HUES6 (cell line): ENCODE data around the gene GTF2IRD1.

Source experiments
- H3K27ac ChIP-seq: 2 replicates; pipeline ENCODE4 v1.7.0; 2013; ENCODE audit warnings: low read depth, mild to moderate bottlenecking, low read length, inconsistent platforms
- H3K27me3 ChIP-seq: 2 replicates; pipeline ENCODE4 v1.6.1; 2013; ENCODE audit warnings: low read length; ENCODE audit not compliant: control insufficient read depth, insufficient read depth
- H3K36me3 ChIP-seq: 2 replicates; pipeline ENCODE4 v1.6.1; 2013; ENCODE audit warnings: low read length; ENCODE audit not compliant: control insufficient read depth, insufficient read depth
- H3K4me1 ChIP-seq: 2 replicates; pipeline ENCODE4 v1.6.1; 2013; ENCODE audit warnings: low read length; ENCODE audit not compliant: control insufficient read depth, insufficient read depth
- H3K4me3 ChIP-seq: 2 replicates; pipeline ENCODE4 v1.5.1; 2013; ENCODE audit warnings: low read depth, low read length
- H3K9ac ChIP-seq: one replicate; pipeline ENCODE4 v1.6.1; 2013; ENCODE audit warnings: mild to moderate bottlenecking, low read length
- H3K9me3 ChIP-seq: 2 replicates; pipeline ENCODE4 v1.6.1; 2013; ENCODE audit warnings: low read depth, low read length; ENCODE audit not compliant: control insufficient read depth, insufficient read depth

The GTF2IRD1 gene

GRCh38 chr7:74454021-74454924 is 567 bp downstream of the GTF2IRD1 start:
- Histone ChIP-seq H3K9me3 (no peaks in the 10 kb centered on the region), H3K27me3 (no peaks in the 10 kb centered on the region), H3K4me1 (peaks cover 20% of the 10 kb centered on the region; the same call in 1 of the 2 replicates), H3K27ac (peak overlapping the region; percentile 72), H3K9ac (peak overlapping the region; percentile 67), H3K36me3 (no peaks in the 10 kb centered on the region), H3K4me3 (peak overlapping the region; percentile 63)

- Histone ChIP-seq H3K9ac (peak overlapping the region; percentile 67), H3K27ac (peak overlapping the region; percentile 72; the same call in 1 of the 2 replicates), H3K9me3 (no peaks in the 10 kb centered on the region), H3K27me3 (no peaks in the 10 kb centered on the region), H3K36me3 (no peaks in the 10 kb centered on the region), H3K4me1 (peaks cover 20% of the 10 kb centered on the region; the same call in 1 of the 2 replicates), H3K4me3 (peak overlapping the region; percentile 63)
Observed at GRCh38 chr7:74454925-74455288, 1.2 kb downstream of the GTF2IRD1 start.

GRCh38 chr7:74455291-74455804 is 1.6 kb downstream of the GTF2IRD1 start:
- Histone ChIP-seq H3K27me3 (no peaks in the 10 kb centered on the region), H3K27ac (0 out of 2 replicates have a peak overlapping the region, but pooled peaks have one; percentile 72), H3K36me3 (no peaks in the 10 kb centered on the region), H3K9ac (peak overlapping the region; percentile 67), H3K4me1 (peaks cover 20% of the 10 kb centered on the region; the same call in 1 of the 2 replicates), H3K4me3 (peak overlapping the region; percentile 63), H3K9me3 (no peaks in the 10 kb centered on the region)

GRCh38 chr7:74455928-74456327 is 2.2 kb downstream of the GTF2IRD1 start:
- H3K27ac ChIP-seq, result no peak overlapping the region
- H3K9me3 ChIP-seq, result no peaks in the 10 kb centered on the region
- no peaks in the 10 kb centered on the region for H3K36me3 ChIP-seq
- H3K4me3 ChIP-seq, result no peak overlapping the region
- no peaks in the 10 kb centered on the region for H3K27me3 ChIP-seq
- no peak overlapping the region for H3K9ac ChIP-seq
- peaks cover 20% of the 10 kb centered on the region; the same call in 1 of the 2 replicates for H3K4me1 ChIP-seq

GRCh38 chr7:74457007-74457406 is 3.3 kb downstream of the GTF2IRD1 start:
- Histone ChIP-seq H3K36me3 (no peaks in the 10 kb centered on the region), H3K9me3 (no peaks in the 10 kb centered on the region), H3K4me3 (no peak overlapping the region), H3K27me3 (no peaks in the 10 kb centered on the region), H3K27ac (no peak overlapping the region), H3K4me1 (peaks cover 20% of the 10 kb centered on the region; the same call in 1 of the 2 replicates), H3K9ac (no peak overlapping the region)

GRCh38 chr7:74461970-74462706 is 8.4 kb downstream of the GTF2IRD1 start:
- Histone ChIP-seq H3K4me3 (no peak overlapping the region), H3K27me3 (no peaks in the 10 kb centered on the region), H3K27ac (no peak overlapping the region), H3K4me1 (no peaks in the 10 kb centered on the region; the same call in 1 of the 2 replicates), H3K36me3 (no peaks in the 10 kb centered on the region), H3K9ac (no peak overlapping the region), H3K9me3 (no peaks in the 10 kb centered on the region)

GRCh38 chr7:74462707-74463100 is 9.0 kb downstream of the GTF2IRD1 start:
- H3K4me3 ChIP-seq, result no peak overlapping the region
- H3K27ac ChIP-seq, result no peak overlapping the region
- H3K27me3 ChIP-seq, result no peaks in the 10 kb centered on the region
- H3K9me3 ChIP-seq, result no peaks in the 10 kb centered on the region
- H3K36me3 ChIP-seq, result no peaks in the 10 kb centered on the region
- H3K4me1 ChIP-seq, result no peaks in the 10 kb centered on the region; the same call in 1 of the 2 replicates
- no peak overlapping the region for H3K9ac ChIP-seq

- Histone ChIP-seq H3K9me3 (no peaks in the 10 kb centered on the region), H3K4me3 (no peak overlapping the region), H3K27ac (no peak overlapping the region), H3K36me3 (no peaks in the 10 kb centered on the region), H3K27me3 (no peaks in the 10 kb centered on the region), H3K4me1 (no peaks in the 10 kb centered on the region; the same call in 1 of the 2 replicates), H3K9ac (no peak overlapping the region)
Observed at GRCh38 chr7:74464931-74465886, 11.5 kb downstream of the GTF2IRD1 start.

GRCh38 chr7:74466196-74466813 is 12.6 kb downstream of the GTF2IRD1 start:
- Histone ChIP-seq H3K36me3 (no peaks in the 10 kb centered on the region), H3K9ac (no peak overlapping the region), H3K27ac (no peak overlapping the region; the same call in 1 of the 2 replicates)

GRCh38 chr7:74467876-74468275 is 14.2 kb downstream of the GTF2IRD1 start:
- Histone ChIP-seq H3K4me3 (no peak overlapping the region), H3K36me3 (no peaks in the 10 kb centered on the region), H3K9ac (no peak overlapping the region), H3K9me3 (no peaks in the 10 kb centered on the region), H3K27ac (no peak overlapping the region), H3K27me3 (no peaks in the 10 kb centered on the region), H3K4me1 (no peaks in the 10 kb centered on the region; the same call in 1 of the 2 replicates)

More at GRCh38 chr7:74466196-74466813, 12.6 kb downstream of the GTF2IRD1 start:
- Histone ChIP-seq H3K4me1 (no peaks in the 10 kb centered on the region; the same call in 1 of the 2 replicates), H3K4me3 (no peak overlapping the region), H3K27me3 (no peaks in the 10 kb centered on the region), H3K9me3 (no peaks in the 10 kb centered on the region)
